HEK293 (cell line): ENCODE results near the gene COG1.
A peak's percentile ranks its signal among the peaks of the same experiment; 100 is the strongest.

Experiments used
- CTCF ChIA-PET: fragments of 350-600 bp; formaldehyde crosslinking; extraction: SDS; loops from one replicate; lab custom pipeline; 2021; ENCODE audit warnings: antibody characterized with exemption; lab: Yijun Ruan, JAX
- POLR2A ChIA-PET: fragments of 300-600 bp; formaldehyde crosslinking; extraction: SDS; loops from one replicate; lab custom pipeline; 2020; ENCODE audit warnings: antibody characterized with exemption, inconsistent platforms; lab: Yijun Ruan, JAX
- H3K27ac ChIP-seq: fragments of 200-500 bp; sonication (Bioruptor generic); 2 replicates; pipeline ENCODE4 v1.5.1; 2014; ENCODE audit warnings: low read depth, low read length, control low read depth, inconsistent platforms; ENCODE audit errors: extremely low read depth
- H3K36me3 ChIP-seq, 2 experiments: fragments of 200-500 bp in 1 of 2; sonication (Bioruptor generic) in 1 of 2; 1 replicate in 1 of 2; 2 replicates in 1 of 2; pipeline ENCODE4 v1.5.1; 2014 to 2017; ENCODE audit warnings: inconsistent platforms in 2 of 2, low read length in 2 of 2; ENCODE audit not compliant: control insufficient read depth in 2 of 2, insufficient read depth in 1 of 2
- H3K4me1 ChIP-seq: fragments of 200-500 bp; sonication (Bioruptor generic); 2 replicates; pipeline ENCODE4 v1.5.1; 2014; ENCODE audit warnings: mild to moderate bottlenecking, low read length, inconsistent platforms; ENCODE audit not compliant: control insufficient read depth, insufficient read depth
- H3K4me3 ChIP-seq: 2 replicates; pipeline ENCODE4 v1.5.1; 2011; ENCODE audit warnings: low read depth, mild to moderate bottlenecking, control low read depth, low read length, moderate library complexity
- H3K9me3 ChIP-seq: fragments of 200-500 bp; sonication (Bioruptor generic); 2 replicates; pipeline ENCODE4 v1.5.1; 2014; ENCODE audit warnings: low read depth, low read length, inconsistent platforms; ENCODE audit not compliant: control insufficient read depth, insufficient read depth
- GLIS1 ChIP-seq: fragments of 450-650 bp; formaldehyde crosslinking; IDR thresholded peaks from 2 replicates; pipeline ENCODE4 v1.5.1; 2016; ENCODE audit warnings: missing biosample characterization, missing genetic modification characterization
- WT1 ChIP-seq: fragments of 450-650 bp; formaldehyde crosslinking; IDR thresholded peaks from 2 replicates; pipeline ENCODE4 v1.5.1; 2016; ENCODE audit warnings: missing biosample characterization, missing genetic modification characterization
- ZNF112 ChIP-seq: fragments of 450-650 bp; formaldehyde crosslinking; IDR thresholded peaks from 2 replicates; pipeline ENCODE4 v1.5.0; 2017; ENCODE audit warnings: missing biosample characterization, missing genetic modification characterization
- ZNF140 ChIP-seq: fragments of 450-650 bp; formaldehyde crosslinking; IDR thresholded peaks from 2 replicates; pipeline ENCODE4 v1.5.1; 2016; ENCODE audit warnings: missing biosample characterization, missing genetic modification characterization
- ZNF155 ChIP-seq: fragments of 450-650 bp; formaldehyde crosslinking; IDR thresholded peaks from 2 replicates; pipeline ENCODE4 v1.5.1; 2016; ENCODE audit warnings: missing biosample characterization, missing genetic modification characterization
- ZNF175 ChIP-seq: fragments of 450-650 bp; formaldehyde crosslinking; IDR thresholded peaks from 2 replicates; pipeline ENCODE4 v1.5.1; 2016; ENCODE audit warnings: missing biosample characterization, missing genetic modification characterization
- ZNF473 ChIP-seq: fragments of 450-650 bp; formaldehyde crosslinking; IDR thresholded peaks from 2 replicates; pipeline ENCODE4 v1.5.1; 2017; ENCODE audit warnings: missing biosample characterization, missing genetic modification characterization
- ZNF521 ChIP-seq: fragments of 450-650 bp; formaldehyde crosslinking; IDR thresholded peaks from 2 replicates; pipeline ENCODE4 v1.5.1; 2017; ENCODE audit warnings: missing biosample characterization, mild to moderate bottlenecking, missing genetic modification characterization
- ZNF558 ChIP-seq: fragments of 450-650 bp; formaldehyde crosslinking; IDR thresholded peaks from 2 replicates; pipeline ENCODE4 v1.5.1; 2016; ENCODE audit warnings: missing biosample characterization, missing genetic modification characterization
- ZNF571 ChIP-seq: fragments of 450-650 bp; formaldehyde crosslinking; IDR thresholded peaks from 2 replicates; pipeline ENCODE4 v1.5.0; 2017; ENCODE audit warnings: missing biosample characterization, missing genetic modification characterization
- ZNF600 ChIP-seq: fragments of 450-650 bp; formaldehyde crosslinking; IDR thresholded peaks from 2 replicates; pipeline ENCODE4 v1.5.1; 2016; ENCODE audit warnings: missing biosample characterization, missing genetic modification characterization
- ZNF629 ChIP-seq: fragments of 450-650 bp; formaldehyde crosslinking; IDR thresholded peaks from 2 replicates; pipeline ENCODE4 v1.5.1; 2017; ENCODE audit warnings: missing biosample characterization, missing genetic modification characterization
- ZNF664 ChIP-seq: fragments of 450-650 bp; formaldehyde crosslinking; IDR thresholded peaks from 2 replicates; pipeline ENCODE4 v1.5.1; 2016; ENCODE audit warnings: missing biosample characterization, missing genetic modification characterization
- ZNF837 ChIP-seq: fragments of 450-650 bp; formaldehyde crosslinking; IDR thresholded peaks from 2 replicates; pipeline ENCODE4 v1.5.1; 2016; ENCODE audit warnings: missing biosample characterization, missing genetic modification characterization
- TF ChIP-seq, protein P1 (sequence below): fragments of 450-650 bp; formaldehyde crosslinking; IDR thresholded peaks from 2 replicates; pipeline ENCODE4 v1.5.1; 2016; ENCODE audit warnings: missing biosample characterization, missing genetic modification characterization
- TF ChIP-seq, protein P2 (sequence below): fragments of 450-650 bp; formaldehyde crosslinking; IDR thresholded peaks from 2 replicates; pipeline ENCODE4 v1.5.1; 2016; ENCODE audit warnings: missing biosample characterization, missing genetic modification characterization, low read depth

COG1 gene

DNA sequence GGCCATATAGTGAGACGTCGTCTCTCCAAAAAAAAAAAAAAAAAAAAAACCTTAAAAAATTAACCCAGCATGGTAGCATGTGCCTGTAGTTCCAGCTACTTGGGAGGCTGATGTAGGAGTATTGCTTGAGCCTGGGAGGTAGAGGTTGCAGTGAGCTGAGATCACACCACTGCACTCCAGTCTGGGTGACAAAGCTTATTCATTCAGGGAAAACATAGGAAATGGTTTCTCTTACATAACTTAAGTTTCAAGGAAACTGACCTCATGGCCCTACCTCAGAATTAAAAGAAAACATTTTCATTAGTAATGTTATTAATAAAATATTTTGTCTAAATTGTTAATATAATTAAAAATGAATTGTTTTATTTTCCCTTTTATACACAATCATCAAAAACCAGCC is 31.4 kb downstream of the COG1 start:
- ChIA-PET CTCF (interaction anchor here (0.6 kb wide), 1 partner anchor 9 kb away, joined by 3 read pairs; no protein-coding TSS in a partner anchor), POLR2A (no interaction called here)
- Histone ChIP-seq H3K9me3 (no peaks in the 10 kb centered on the region), H3K27ac (no peak overlapping the region), H3K4me3 (no peak overlapping the region), H3K36me3 (peaks cover 1 to 8% of the 10 kb centered on the region in 2 experiments; a peak in 2 of 3 replicates), H3K4me1 (peaks cover 10% of the 10 kb centered on the region)
- TF ChIP-seq, protein P1, sequence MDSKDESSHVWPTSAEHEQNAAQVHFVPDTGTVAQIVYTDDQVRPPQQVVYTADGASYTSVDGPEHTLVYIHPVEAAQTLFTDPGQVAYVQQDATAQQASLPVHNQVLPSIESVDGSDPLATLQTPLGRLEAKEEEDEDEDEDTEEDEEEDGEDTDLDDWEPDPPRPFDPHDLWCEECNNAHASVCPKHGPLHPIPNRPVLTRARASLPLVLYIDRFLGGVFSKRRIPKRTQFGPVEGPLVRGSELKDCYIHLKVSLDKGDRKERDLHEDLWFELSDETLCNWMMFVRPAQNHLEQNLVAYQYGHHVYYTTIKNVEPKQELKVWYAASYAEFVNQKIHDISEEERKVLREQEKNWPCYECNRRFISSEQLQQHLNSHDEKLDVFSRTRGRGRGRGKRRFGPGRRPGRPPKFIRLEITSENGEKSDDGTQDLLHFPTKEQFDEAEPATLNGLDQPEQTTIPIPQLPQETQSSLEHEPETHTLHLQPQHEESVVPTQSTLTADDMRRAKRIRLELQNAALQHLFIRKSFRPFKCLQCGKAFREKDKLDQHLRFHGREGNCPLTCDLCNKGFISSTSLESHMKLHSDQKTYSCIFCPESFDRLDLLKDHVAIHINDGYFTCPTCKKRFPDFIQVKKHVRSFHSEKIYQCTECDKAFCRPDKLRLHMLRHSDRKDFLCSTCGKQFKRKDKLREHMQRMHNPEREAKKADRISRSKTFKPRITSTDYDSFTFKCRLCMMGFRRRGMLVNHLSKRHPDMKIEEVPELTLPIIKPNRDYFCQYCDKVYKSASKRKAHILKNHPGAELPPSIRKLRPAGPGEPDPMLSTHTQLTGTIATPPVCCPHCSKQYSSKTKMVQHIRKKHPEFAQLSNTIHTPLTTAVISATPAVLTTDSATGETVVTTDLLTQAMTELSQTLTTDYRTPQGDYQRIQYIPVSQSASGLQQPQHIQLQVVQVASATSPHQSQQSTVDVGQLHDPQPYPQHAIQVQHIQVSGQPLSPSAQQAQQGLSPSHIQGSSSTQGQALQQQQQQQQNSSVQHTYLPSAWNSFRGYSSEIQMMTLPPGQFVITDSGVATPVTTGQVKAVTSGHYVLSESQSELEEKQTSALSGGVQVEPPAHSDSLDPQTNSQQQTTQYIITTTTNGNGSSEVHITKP: 0 out of 2 replicates have a peak, but pooled peaks have one; percentile 10
- TF ChIP-seq ZNF140 (tag by site-specific recombination) (no peak), WT1 (tag by site-specific recombination) (0 out of 2 replicates have a peak, but pooled peaks have one; percentile 1), GLIS1 (tag by site-specific recombination) (peak; percentile 39)

DNA sequence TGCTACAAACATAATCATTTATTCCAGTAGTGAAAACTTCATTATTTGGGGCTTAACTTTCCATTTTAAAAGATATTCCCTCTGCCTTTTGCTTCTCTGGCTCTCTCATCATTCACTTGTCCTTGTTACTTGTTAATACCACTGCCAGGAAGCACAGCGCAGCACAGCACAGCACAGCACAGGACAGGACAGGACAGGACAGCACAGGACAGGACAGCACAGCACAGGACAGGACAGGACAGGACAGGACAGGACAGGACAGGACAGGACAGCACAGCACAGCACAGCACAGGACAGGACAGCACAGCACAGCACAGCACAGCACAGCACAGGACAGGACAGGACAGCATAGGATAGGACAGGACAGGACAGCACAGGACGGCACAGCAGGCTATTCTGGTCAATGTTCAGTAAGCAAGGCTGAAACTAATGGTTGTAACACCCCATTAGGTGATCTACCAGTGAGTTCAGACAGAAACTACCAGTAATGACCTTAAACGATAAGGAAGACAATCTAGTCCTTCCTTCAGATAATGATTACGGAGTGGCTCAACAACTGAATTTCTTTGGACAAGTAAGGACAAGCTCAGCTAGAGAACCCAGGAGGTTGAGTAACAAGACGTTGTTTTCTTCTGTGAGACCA is 31.9 kb downstream of the COG1 start:
- ChIA-PET CTCF (interaction anchor here (1.5 kb wide), 1 partner anchor 665 kb away, joined by 3 read pairs; no protein-coding TSS in a partner anchor), POLR2A (no interaction called here)
- Histone ChIP-seq H3K4me3 (no peak overlapping the region), H3K27ac (no peak overlapping the region), H3K4me1 (peaks cover 10% of the 10 kb centered on the region), H3K9me3 (no peaks in the 10 kb centered on the region), H3K36me3 (peaks cover 0 to 8% of the 10 kb centered on the region in 2 experiments; a peak in 2 of 3 replicates)
- TF ChIP-seq ZNF521 (tag by site-specific recombination) (no peak), ZNF837 (tag by site-specific recombination) (no peak), ZNF600 (tag by site-specific recombination) (peak; percentile 81), ZNF571 (tag by site-specific recombination) (no peak), ZNF175 (peak; percentile 73; the same call in 1 of the 2 replicates), ZNF112 (tag by site-specific recombination) (no peak)
- TF ChIP-seq, protein P2, sequence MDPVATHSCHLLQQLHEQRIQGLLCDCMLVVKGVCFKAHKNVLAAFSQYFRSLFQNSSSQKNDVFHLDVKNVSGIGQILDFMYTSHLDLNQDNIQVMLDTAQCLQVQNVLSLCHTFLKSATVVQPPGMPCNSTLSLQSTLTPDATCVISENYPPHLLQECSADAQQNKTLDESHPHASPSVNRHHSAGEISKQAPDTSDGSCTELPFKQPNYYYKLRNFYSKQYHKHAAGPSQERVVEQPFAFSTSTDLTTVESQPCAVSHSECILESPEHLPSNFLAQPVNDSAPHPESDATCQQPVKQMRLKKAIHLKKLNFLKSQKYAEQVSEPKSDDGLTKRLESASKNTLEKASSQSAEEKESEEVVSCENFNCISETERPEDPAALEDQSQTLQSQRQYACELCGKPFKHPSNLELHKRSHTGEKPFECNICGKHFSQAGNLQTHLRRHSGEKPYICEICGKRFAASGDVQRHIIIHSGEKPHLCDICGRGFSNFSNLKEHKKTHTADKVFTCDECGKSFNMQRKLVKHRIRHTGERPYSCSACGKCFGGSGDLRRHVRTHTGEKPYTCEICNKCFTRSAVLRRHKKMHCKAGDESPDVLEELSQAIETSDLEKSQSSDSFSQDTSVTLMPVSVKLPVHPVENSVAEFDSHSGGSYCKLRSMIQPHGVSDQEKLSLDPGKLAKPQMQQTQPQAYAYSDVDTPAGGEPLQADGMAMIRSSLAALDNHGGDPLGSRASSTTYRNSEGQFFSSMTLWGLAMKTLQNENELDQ (tag by site-specific recombination): no peak

DNA sequence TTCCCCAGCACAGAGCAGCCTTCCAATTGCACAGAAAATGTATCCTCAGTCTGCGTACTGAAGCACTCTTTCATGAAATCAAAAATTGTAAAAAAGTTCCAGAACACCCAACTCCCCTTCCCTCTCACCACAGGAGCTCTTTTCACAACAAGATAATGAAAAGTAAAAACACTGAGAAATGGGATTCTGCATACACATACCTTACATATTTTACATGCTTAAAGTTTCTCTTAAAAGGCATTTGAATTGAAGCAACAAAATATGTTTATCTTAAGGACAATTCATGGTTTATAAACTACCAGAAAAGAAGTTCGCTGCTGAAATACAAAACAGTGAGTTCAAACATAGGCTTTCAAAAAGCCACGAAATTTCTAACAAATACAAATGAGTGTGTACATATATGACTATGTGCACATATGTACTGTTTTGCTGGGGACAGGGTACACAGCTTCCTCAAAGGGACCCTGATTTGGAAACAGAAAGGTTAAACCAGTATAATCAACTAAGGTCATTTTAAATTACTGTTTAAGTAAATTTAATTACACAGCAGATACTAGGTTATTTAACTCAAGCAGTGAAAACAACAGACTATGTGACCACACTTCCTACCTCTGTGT is 33.8 kb downstream of the COG1 start:
- no peak overlapping the region for H3K27ac ChIP-seq
- CTCF ChIA-PET: interaction anchor here (0.6 to 3.8 kb wide), 3 partner anchors 32 to 667 kb away, joined by 3 to 19 read pairs (median 3); no protein-coding TSS in a partner anchor
- H3K36me3 ChIP-seq: peaks cover 0 to 8% of the 10 kb centered on the region in 2 experiments; a peak in 2 of 3 replicates
- POLR2A ChIA-PET: no interaction called here
- no peaks in the 10 kb centered on the region for H3K9me3 ChIP-seq
- peaks cover 13% of the 10 kb centered on the region for H3K4me1 ChIP-seq
- TF ChIP-seq ZNF664 (tag by site-specific recombination): peak; percentile 58
- TF ChIP-seq ZNF140 (tag by site-specific recombination): no peak
- TF ChIP-seq ZNF558 (tag by site-specific recombination): no peak
- no peak for TF ChIP-seq ZNF155 (tag by site-specific recombination)
- TF ChIP-seq ZNF473 (tag by site-specific recombination): no peak
- TF ChIP-seq ZNF629: no peak
- no peak overlapping the region for H3K4me3 ChIP-seq
